Pons (tissue), 1 donor: ENCODE data around the gene EEFSEC.

Source experiments
- DNase-seq: peaks from one replicate; pipeline ENCODE4 v3.0.0-alpha.2; 2016; ENCODE audit warnings: low spot score

EEFSEC gene

DNA sequence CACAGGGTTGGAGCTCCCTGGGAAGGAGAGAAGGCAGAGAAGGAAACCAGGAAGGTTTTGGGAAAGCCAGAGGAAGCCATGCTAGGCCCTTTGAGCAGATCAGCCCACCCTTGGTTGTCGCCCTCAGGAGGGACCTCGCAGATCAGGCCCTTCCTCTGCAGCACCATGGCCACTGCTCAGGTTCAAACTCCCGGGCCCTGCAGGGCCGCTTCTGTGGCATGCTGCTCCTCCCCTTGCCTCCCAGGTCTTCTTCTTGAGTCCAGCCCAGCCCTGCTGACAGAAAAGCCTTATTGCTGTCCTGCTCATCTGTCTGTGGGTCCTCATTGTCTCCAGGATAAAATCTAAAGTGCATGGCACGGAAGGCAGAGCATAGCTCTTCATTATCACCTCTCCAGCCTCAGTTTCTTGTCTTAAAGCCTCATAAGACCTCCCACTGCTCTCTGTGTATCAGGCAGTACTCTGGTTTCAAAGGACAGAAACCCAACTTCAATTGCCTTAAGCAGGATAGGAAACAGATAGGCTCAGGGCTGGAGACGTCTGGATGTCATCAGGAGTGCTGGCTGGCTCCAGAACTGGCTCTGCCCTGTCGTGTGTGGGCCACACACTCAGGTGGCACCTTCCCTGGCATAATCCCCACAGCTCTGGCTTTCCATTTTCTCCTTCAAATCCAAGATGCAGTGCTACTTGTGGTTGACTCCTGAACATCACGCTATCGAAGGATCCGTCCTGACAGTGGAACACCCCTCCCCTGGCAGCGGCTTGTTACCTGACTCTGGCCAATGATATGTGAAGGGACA is 118.5 kb downstream of the EEFSEC start:
- DNase-seq: no peak

DNA sequence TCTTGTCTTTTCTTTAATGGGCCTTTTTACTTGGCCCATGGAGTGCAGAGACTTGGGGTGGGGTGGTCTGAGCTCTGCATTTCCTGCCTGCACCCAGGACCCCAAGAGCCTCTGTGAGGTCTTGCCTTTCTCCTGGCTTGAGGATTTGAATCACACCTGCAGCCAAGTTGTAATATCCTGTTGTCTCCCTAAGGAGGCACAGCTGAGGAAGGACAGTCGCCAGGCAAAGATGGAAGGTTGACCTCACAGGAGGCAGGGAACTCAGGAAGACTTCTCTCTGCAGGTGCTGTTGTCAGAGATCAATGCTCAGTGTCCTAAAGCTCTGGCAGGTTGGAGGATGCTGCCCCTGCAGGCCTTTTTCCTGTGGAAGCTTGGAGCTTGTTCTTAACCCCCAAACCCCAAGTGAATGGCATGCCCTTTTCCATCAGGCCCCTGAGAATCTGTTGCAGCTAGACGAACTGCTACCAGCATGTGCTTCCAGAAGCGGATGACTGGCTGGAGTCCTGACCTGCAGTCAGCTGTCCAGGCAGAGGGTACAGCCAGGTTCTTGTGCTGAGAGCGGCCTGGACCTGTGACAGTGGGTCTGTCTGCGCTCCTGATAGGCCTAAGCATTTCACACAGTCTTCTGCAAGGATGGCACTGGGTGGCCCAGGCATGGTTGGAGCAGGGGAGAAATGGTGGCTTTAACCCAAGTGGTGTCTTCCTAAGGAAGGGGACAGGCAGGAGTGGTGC is 120.0 kb downstream of the EEFSEC start:
- DNase-seq: no peak

DNA sequence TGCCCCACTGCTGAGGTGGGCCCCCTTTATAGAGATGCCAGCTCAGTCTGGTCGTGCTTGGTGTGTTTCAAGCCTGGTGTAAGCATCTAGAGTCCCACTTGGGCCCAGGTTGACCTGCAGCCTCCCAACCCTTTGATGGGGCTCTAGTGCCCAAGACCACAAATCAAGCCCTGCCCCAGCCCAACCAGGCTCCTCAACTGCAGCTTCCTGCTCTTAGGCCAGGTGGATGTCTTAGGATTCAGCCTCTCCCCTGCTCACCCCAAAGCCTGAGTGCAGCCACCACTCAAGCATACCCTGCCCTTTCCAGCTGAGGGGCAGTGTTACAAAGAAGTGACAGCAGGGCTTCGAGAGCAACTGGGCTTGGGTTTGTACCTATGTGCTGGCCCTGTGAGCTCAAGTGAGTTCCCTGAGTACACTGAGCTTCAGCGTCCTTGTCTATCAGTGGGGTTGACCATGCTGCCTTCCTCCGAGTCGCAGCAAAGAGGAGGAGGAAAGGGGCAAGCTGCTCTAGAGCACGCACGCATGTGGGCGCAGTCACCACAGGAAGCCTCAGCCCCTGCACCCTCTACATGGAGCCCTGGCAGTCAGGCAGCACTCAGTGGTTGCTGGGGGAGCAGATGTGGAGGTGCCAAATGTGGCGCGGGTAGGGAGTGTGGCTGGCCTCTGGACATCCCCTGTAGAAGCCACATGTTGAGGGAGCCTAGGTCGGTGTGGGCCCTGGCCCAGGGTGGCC is 120.7 kb downstream of the EEFSEC start:
- DNase-seq: no peak

DNA sequence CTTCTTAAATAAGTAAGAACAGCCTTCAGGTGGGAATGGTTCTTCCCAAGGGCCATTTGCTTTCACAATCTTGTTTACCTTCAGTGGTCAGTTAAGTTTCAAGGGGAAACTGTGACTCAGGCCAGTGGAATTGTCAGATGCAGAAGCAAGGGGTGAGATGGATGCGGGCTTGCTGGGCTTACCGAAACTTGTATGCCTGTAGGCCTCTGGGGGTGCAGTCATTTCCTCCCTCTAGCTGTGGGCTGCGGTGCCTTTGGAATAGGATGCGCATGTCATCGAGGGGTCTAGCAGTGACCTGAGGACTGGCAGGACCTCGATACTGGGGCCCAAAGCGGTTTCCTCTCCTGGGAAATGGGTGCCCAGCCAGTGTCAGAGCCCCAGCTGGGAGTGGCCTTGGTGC is 121.6 kb downstream of the EEFSEC start:
- DNase-seq: no peak

DNA sequence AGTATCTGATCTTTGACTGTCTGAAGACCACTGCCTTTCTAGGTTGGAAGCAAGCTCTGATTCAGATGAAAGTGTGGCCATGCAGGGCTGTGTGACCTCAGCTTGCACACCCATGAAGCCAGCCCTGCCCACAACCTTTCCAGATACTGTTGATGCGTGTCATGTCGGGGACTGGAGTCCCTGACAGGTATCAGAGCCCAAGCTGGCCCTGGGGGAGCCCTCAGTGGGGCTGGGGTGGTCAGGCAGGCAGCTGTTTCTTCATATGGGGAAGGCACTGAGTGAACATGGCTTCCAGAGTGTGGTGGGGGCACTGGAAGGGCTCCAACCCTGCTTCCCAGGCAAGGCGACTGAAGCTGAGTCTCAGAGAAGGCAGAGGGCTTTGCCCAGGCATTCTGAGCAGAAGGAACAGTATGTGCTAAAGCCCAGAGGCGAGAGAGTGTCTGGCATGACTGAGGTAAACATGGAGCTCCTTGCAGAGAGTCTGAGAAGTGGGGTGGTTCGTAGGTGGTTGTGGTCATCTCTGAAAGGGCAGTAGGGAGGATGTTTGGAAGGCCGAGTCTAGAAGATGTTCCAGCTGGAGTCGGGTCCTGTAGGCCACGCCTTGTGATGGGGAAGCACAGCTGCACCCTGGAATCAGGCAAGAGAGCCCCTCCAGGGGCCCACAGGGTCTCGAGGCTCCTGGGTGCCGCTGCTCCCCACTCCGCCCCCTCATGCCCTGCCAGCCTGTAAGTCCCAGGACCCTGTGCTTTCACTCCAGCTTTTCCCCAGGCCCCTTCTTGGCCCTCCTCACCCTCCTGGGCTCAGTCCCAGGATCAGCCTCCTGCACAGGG is 122.2 kb downstream of the EEFSEC start:
- no peak for DNase-seq

DNA sequence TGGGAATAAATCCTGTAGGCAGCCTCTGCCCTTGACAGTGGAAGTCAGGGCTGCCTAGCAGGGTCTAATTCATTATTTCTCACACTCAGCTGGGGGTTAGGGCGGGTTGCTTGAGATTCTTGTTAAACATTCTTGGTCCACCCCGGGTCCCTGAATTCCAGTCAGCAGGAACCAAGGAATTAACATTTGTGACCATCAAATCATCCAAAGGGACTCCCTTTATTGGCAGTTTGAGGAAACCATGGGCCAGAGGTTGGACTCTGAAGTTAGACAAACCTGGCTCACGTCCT is 122.8 kb downstream of the EEFSEC start:
- DNase-seq: no peak

DNA sequence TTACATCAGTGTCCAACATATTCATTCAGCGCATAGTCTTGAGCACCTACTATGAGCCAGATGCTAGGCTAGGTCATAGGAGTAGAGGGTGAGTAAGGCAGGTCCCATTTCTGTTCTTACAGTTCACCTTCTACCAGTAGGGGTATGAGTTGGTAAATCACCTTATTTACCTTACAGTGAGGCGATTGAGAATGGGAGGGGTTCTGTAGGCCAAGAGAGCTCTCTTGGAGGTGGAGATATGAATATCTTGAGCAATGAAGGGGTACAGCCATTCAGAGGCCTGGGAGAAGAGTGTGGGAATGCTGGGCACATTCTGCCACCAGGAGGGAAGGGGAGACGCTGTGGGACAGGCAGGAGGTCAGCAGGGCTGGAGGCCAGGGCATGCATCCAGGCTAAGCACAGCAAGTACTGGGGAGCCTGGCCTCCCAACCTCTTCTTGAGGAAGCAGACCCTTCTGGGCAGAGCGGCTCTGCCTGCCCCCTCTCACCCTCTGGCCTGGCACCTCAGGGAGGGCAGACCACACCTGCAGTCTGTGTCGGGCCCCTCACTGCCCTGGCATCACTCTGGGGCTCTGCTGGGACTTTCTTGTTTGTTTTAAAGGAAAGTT is 123.4 kb downstream of the EEFSEC start:
- no peak for DNase-seq

DNA sequence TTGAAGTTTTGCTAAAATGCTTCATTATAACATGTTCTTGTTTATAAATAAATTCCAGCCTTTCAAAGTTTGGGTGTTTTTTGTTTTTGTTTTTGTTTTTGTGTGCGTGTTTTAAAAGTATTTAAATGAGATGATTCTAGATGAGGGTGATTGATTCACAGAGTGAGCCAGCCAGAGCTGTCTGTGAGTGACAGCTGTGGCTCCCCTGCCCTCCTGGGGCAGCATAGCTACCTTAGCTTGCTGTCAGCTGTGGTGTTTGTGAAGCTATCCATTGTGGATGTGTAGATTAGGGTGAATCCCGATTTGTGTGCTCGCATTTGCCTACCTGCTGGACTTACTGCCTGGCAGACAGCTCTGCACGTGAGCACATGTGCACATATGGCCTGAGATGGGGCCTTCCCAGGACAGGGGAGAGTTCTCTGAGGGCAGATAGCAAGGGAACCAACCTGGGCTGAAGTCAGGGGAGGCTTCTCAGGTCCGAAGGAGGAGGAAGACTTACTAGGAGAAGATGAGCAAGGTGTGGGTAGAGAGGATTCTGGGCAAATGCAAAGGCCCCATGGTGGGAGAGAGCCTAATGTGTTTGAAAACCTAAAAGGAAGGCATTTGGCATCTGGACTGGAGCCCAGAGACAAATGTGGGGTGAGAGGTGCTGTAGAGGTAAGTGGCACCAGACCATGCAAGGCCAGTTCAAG is 124.2 kb downstream of the EEFSEC start:
- no peak for DNase-seq

DNA sequence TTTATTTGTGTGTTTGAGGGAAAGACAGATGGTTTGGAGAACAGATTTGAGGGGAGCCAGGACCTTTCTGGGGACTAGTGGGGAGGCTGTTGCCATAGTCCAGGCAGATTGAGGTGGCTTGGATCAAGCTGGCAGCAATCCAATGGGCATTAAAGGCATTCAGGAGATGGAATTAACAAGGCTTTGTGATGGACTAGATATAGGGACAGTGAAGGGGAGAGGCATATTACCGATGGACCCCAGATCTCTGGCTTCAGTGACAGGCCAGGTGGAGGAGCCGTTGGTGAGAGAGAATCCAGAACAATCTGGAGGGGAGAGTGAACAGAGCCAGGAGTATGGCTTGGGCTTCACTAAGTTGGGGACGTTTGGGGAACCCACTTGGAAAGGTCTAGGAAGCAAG is 124.8 kb downstream of the EEFSEC start:
- no peak for DNase-seq

DNA sequence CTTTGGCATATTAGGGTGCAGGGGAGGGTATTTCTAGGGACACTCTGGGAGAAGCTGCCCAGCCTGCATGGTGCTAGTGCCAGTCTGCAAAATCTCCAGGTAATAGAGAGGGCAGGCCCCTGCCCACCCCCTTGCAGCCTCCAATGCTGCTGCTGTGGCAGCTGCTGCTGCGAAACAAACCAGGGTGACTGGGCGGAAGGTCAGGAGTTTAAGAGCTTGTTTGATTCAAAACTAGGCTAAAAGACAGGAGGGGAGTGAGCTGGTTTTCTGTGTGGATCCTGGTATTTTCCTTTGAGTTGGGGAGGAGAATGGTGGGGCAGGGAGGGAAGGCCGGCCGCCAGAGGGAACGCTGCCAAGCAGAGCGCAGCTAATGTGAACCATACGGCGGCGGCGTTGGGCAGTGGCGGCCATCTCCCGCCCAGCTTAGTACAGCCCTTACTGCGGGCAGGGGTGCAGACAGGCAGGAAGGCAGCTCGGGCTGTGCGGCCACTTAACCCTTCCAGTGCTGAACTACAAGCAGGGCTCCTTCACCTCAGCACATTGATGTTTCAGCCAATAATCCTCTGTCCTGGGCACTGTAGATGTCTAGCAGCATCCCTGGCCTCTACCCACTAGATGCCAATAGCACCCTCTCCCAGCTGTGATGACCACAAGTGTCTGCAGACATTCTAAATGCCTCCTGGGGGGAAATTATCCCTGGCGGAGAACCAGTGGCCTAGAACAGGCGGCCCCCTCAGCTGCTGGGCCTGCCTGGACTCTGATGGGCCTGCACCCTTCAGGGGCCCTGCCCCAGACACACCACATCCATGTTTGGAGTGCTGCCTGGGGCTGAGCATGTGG is 125.7 kb downstream of the EEFSEC start:
- no peak for DNase-seq

DNA sequence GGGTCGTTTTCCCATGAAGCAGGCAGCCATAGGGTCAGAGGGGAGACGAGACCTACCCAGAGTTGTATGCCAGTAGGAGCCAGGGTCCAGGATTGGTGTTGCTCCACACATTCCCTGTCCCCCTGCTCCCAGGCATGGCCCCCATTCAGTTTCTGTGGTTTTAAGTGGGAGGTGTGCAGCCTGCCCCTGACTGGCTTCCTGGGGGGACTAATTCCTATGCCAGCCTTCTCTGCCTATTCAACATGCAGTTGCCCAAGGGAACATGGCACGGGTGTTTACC is 126.3 kb downstream of the EEFSEC start:
- DNase-seq: no peak

DNA sequence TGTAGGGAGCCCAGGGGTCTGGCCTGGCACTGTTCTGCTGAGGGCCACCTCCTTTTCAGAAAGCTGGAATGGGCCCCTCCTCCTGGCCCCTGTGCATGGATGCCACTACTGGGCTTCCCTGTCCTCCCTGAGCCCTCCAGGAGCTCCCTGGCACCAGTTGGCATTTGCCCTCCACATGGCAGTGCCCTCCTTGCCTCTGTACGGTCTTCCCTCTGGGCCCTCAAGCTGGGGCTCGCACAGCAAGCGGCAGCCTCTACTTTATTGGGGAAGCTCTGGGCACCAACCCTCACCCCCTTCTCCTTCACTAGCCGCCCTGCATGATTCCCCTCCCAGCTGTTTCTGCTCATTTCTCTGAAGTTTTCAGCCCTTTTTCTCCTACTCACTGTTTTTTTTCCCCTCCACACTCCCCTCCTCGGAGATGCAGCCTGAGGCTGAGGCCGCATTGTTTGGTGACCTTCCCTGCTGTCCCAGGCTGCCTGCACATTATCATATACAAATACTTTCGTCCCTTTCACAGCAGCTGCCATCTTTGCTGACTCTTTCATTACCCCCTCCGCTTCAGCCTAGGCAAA is 127.3 kb downstream of the EEFSEC start:
- DNase-seq: no peak

DNA sequence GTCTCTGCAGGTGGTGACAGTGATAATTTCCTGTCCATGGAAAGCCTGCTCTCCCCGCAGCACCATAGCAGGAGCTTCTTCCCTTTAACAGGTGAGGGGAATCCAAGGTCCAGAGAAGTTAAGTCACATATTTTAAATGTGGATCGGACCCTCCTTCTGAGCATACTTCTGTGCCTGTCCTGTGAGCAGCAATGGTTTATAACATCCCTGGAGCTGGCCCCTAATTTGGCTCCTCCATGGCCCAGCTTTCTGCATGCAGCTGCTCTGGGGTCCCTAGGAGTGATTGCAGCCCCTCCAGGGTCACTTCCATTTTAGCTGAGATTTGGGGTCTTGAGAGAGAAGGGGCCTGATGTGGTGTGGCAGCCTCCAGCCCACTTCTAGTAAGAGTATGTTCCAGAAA is 127.8 kb downstream of the EEFSEC start:
- DNase-seq: no peak

DNA sequence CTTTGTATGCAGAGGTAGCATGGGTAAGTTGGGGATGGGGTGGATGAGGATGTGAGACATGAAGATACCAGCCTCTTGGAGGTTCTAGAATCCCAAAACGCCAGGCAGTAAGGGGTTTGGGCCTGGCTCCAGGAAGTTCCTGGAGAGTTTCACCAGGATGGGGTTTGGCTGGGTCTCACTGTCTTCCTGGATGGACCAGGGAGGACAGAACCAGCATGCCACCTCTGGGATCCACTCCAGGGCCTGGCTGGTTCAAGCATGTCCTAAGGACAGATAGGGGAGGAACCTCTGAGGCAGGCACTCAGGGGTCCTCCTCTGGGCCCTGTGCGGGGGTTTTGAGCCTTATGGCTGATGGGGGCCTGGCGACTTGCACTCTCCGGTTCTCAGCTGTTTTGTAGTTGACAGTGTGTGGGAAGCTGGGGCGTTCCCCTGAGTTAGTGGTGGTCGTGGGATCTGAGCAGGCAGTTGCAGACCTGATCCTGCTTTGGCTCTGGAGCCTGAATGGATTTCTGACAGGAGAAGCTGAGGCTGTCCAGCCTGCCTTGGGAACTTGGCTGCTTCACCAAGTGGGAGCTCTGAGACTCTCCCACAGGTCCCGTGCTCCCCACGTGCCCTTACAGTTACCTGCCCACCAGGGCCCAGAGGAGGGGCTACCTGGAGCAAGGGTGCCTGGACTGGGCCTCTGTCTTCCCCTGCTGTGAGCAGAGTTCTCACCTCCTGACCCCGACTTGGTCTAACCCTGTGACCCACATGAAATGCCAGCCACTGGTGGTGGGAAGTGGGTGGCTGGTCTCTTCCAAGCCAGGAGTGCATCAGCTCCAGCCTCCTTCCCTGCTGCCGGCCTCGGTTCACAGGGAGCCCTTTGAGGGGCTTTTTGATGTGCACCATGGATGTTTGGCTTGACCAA is 128.4 kb downstream of the EEFSEC start:
- no peak for DNase-seq

DNA sequence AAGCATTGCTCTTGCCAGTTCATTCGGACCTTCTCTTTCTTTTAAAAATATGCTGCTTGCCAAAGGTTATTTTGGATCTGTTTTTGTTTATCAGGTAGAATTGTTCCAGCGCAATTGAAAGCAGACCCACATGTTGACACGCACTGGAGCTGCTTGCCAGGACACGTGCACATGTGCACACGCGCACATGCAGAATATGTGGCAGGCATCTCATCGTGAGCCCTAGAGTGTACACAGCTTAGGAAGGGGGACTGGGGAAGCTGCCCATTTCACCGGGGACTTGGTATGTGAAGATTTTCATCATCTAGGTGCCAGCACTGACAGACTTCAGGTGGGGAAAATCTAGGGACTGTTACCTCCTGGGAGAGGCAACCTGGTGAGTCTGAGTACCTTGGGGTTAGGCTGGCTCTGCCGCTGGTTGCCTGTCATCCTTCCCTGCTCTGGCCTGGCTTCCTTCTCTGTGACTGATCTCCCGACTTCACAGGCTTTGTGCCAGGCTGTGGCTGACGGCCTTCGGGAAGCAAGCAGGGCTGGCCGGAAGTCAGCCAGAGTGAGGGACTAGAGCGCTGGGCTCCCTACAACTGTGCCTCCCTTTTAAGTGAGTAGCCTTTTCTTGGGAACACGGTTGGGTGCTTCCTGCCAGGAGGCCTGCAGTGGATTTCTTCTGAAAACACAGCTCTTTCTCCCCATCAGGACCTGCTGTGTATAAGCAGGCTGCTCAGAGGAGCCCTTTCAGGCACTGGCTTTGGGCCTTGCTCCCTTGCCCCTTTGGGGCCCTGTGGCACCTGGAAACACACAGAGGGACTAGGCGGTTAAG is 129.3 kb downstream of the EEFSEC start:
- peak; percentile 34 for DNase-seq

DNA sequence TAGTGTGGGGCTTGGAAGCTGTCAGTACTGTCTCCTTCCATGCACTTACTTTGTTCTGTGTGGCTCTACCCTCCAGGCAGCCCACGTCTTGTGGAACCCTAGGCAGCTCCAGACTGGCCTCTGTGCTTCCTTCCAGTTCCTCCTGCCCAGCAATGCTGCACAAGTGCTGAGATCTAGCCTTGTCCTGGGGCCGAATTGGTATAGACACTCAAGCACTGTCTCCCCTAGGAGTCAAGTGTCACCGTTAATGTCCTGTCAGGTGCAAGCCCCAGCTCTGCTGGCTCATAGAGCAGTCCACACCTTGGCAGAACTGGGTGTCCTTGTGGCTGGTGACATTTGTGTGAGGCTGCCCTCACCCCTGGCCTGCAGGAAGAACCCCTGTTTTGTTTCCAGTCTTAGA is 130.1 kb downstream of the EEFSEC start:
- DNase-seq: no peak

DNA sequence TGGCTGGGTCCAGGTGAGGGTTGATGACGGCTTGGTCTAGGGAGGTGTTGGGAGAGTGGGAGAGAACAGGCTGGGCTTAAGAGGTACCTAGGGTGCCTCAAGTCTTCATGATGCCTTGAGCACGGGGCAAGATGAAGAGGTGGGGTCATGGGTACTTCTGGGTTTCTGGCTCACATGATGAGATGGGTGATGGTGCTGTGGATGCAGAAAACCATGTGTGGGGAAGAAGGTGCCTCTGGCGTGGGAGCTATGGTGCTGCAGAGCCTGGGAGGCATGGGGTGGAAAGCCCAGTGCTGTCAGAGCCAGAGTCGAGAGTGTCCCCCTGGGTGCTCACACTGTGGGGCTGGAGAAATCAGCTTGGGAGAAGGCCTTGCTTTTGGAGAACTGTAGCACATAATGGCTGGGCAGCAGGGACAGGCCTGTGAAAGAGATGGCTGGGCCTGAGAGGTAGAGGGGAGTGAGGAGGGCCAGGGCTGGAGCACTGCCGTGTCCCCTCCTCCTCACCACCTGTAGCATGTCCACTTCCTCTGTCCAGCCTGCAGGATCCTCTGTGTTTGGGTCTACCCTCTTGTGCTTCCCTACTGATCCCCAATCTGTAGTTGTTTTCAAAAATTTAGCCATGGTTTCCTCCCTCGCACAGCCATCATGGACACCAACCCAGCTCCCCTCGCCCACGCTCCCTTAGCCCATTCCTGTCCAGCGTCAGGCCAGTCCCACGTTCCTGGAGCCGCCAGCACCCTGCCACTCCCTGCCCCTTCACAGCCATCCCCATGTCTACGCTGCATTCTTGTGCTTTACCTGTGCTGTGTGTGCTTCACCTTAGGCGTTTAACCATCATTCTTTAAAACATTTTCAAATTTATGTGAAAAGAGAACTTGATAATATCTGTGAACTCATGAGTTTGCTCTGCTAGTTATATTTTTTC is 132.0 kb downstream of the EEFSEC start:
- no peak for DNase-seq
